Tibial artery (tissue), 4 donors: ENCODE measurements around the gene DARS2.

Source experiments
- DNase-seq, 2 donors: peaks; one replicate each; pipeline ENCODE4 v3.0.0-alpha.2; 2019
- H3K27ac ChIP-seq, 2 donors: fragments of 200-600 bp; sonication (generic) in 1 of 2; 1 replicate in 1 of 2; 2 replicates in 1 of 2; pipeline ENCODE4 v1.5.1; 2018 to 2019; ENCODE audit warnings: mild to moderate bottlenecking in 1 of 2
- H3K27me3 ChIP-seq, 2 donors: fragments of 200-600 bp; sonication (generic) in 1 of 2; one replicate each; pipeline versions ENCODE4 v1.5.1 to v1.6.0; 2016 to 2019
- H3K36me3 ChIP-seq, 3 donors: fragments of 200-600 bp; sonication (generic) in 2 of 3; one replicate each; pipeline ENCODE4 v1.5.1; 2016 to 2019; ENCODE audit warnings: mild to moderate bottlenecking in 2 of 3
- H3K4me1 ChIP-seq, 4 donors: fragments of 200-600 bp; sonication (generic) in 2 of 4; 1 replicate in 3 of 4; 2 replicates in 1 of 4; pipeline ENCODE4 v1.5.1; 2016 to 2019
- H3K4me3 ChIP-seq, 2 donors: fragments of 200-600 bp; sonication (generic) in 1 of 2; 1 replicate in 1 of 2; 2 replicates in 1 of 2; pipeline ENCODE4 v1.5.1; 2018 to 2019; ENCODE audit warnings: mild to moderate bottlenecking in 2 of 2
- H3K9me3 ChIP-seq, 3 donors: fragments of 200-600 bp; sonication (generic) in 1 of 3; one replicate each; pipeline ENCODE4 v1.5.1; 2016 to 2019
- intact Hi-C: fragments of 100-400 bp; cut with DNase I; formaldehyde crosslinking; loops from one replicate; pipeline ENCODE4 v1.15.0; 2023; ENCODE audit warnings: low total_unique reads
- TF ChIP-seq, protein P1 (sequence below), 2 experiments: fragments of 200-600 bp in 1 of 2; fragments of 450-650 bp in 1 of 2; IDR thresholded peaks; one replicate each; pipeline ENCODE4 v1.5.1; 2017 to 2019; ENCODE audit warnings: antibody characterized with exemption in 2 of 2, mild to moderate bottlenecking in 1 of 2, moderate library complexity in 1 of 2

Gene DARS2

DNA sequence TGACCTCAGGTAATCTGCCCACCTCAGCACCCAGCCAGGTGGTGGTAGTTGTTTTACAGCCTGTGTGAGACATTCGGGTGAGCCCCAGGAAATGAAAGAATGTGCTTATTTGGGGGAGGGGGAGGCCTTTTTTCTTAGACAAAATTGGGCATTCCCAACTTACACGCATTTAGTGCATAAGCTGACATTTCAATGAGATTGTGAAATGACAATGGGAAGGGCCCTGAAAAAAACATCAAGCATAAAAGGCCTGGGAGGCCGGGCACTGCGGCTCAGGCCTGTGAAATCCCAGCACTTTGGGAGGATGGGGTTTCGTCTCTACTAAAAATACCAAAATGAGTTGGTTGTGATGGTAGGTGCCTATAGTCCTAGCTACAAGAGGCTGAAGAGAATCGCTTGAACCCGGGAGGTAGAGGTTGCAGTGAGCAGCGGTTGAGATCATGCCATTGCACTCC is 38.3 kb downstream of the DARS2 start:
- H3K9me3 ChIP-seq, result no peaks in the 10 kb centered on the region
- H3K36me3 ChIP-seq, result peaks cover 40 to 80% (median 74%) of the 10 kb centered on the region in 3 donors
- H3K4me1 ChIP-seq, result peaks cover 0 to 18% (median 8%) of the 10 kb centered on the region in 4 donors
- intact Hi-C loops, result loop anchor here (10.0 kb wide), 1 partner anchor 162 kb away; the partner anchor contains the start of gene RC3H1
- H3K4me3 ChIP-seq, result no peak overlapping the region
- H3K27me3 ChIP-seq, result no peaks in the 10 kb centered on the region
- H3K27ac ChIP-seq, result no peak overlapping the region
- DNase-seq, result no peak
- TF ChIP-seq, protein P1, sequence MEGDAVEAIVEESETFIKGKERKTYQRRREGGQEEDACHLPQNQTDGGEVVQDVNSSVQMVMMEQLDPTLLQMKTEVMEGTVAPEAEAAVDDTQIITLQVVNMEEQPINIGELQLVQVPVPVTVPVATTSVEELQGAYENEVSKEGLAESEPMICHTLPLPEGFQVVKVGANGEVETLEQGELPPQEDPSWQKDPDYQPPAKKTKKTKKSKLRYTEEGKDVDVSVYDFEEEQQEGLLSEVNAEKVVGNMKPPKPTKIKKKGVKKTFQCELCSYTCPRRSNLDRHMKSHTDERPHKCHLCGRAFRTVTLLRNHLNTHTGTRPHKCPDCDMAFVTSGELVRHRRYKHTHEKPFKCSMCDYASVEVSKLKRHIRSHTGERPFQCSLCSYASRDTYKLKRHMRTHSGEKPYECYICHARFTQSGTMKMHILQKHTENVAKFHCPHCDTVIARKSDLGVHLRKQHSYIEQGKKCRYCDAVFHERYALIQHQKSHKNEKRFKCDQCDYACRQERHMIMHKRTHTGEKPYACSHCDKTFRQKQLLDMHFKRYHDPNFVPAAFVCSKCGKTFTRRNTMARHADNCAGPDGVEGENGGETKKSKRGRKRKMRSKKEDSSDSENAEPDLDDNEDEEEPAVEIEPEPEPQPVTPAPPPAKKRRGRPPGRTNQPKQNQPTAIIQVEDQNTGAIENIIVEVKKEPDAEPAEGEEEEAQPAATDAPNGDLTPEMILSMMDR (IDR thresholded peaks at IDR 0.05), result no peak

DNA sequence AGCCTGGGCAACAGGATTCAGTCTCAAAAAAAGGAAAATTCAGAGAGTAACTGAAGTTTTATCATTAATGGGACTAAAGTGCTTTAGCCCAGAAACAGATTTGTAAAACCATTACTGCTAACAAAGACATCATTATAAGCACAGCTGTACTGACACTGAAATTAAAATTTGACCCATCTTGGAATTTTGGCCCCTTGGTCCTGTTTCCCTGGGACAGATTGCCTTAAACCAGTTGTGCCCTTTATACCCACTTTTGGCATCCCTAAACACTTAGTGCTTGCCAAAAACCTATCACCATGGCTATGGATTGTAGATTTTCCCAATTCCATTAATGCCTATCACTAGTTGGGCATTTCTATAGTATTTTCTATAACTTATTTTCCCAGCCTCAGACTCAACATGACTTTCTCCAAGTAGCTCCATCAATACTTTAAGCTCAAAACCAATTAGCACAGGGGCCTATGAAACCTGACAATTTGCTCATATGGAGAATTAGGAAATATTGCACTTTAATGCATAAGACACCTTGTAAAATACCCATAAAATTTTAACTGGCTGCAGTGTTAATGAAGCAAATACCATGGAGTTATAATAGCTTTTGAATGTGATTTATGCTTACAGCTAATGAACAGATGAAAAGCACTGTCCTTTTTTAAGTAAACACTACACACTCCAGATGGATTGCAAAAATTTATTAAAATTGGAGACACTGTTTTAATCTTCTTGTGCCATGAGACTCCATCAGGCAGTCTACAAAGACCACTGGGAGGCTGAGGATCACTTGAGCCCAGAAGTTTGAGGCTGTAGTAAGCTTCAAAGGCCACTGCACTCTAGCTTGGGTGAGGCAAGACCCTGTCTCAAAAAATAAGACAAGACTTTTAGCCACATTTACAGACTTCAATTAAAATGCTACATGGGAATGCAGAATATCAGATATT is 39.0 kb downstream of the DARS2 start:
- intact Hi-C loops, result loop anchor here (10.0 kb wide), 1 partner anchor 161 kb away; the partner anchor contains the start of gene RC3H1
- Histone ChIP-seq H3K36me3 (peaks cover 39 to 74% (median 67%) of the 10 kb centered on the region in 3 donors), H3K9me3 (no peaks in the 10 kb centered on the region), H3K27ac (no peak overlapping the region), H3K4me3 (no peak overlapping the region), H3K27me3 (no peaks in the 10 kb centered on the region), H3K4me1 (peaks cover 0 to 18% (median 8%) of the 10 kb centered on the region in 4 donors)
- no peak for DNase-seq
- TF ChIP-seq, protein P1 (IDR thresholded peaks at IDR 0.05), result no peak

DNA sequence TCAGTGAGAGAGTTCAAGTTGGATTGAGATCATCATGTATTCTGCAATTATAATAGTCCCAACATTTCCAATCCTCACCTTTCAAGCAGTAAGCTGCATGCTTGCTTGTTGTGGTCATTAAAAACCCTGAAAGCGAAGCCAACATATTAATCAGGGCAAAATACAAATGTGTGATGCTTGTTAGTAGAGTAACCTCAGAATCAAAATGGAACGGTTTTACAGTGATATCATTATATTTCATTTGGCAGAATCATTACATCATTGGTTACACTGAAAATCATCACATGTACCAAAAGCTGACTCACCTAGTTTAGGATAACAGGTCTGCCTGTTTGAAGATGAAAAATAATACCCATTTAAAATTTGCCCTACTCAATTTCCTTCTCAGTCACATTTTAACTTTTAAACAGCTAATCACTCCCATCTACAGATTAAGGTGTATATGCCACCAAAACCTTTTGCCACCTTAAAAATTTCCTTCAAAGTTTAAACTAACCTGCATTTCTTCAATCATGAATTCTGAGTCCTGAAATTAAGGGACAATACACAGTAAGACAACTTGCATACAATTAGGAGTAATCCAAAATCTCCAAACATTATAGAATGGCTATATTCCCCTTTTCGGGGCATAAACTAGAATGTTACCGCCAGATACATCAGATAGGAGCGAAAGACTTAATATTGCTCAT is 39.9 kb downstream of the DARS2 start:
- Histone ChIP-seq H3K36me3 (peaks cover 30 to 65% (median 61%) of the 10 kb centered on the region in 3 donors), H3K27ac (no peak overlapping the region), H3K4me3 (no peak overlapping the region), H3K4me1 (peaks cover 0 to 23% (median 8%) of the 10 kb centered on the region in 4 donors), H3K27me3 (no peaks in the 10 kb centered on the region), H3K9me3 (no peaks in the 10 kb centered on the region)
- intact Hi-C loops, result loop anchor here (10.0 kb wide), 1 partner anchor 160 kb away; the partner anchor contains the start of gene RC3H1
- TF ChIP-seq, protein P1 (IDR thresholded peaks at IDR 0.05), result no peak
- no peak for DNase-seq

DNA sequence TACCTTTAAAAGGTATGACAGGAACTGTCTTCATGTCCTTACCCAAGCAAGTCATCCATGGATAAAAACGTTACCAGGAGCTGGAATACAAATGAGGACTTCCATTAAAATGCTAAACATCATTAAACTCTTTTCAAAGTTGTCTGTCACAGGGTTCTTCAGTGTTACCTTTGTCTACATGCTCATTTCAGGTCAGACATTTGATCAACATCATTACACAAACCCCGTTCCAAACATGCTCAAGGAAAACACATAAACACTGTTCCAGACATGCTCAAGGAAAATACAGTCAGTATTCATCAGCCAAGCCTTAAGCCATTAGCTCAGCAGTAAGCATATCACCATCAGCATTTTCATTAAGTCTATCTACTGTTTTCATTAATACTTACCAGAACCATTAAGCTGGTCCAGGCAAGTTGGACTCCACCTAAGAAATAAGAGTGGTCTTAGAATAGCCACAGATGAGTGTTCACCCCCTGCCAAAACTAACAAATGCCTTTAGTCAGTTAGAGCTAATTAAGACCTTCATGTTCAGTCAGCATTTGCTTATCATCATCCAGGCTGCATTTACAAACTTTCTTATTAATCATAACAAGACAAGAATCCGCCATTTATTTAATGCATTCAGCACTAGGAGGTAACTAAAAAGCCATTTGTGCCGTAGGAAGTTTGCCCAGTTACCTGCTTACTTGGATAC is 41.1 kb downstream of the DARS2 start:
- TF ChIP-seq, protein P1 (IDR thresholded peaks at IDR 0.05), result no peak
- DNase-seq, result no peak
- Histone ChIP-seq H3K9me3 (no peaks in the 10 kb centered on the region), H3K4me1 (peaks cover 0 to 29% (median 8%) of the 10 kb centered on the region in 4 donors), H3K36me3 (peaks cover 27 to 58% (median 51%) of the 10 kb centered on the region in 3 donors), H3K4me3 (no peak overlapping the region), H3K27ac (peak overlapping the region in 1 of 2 donors; percentile 94), H3K27me3 (no peaks in the 10 kb centered on the region)
- intact Hi-C loops, result loop anchor here (5.0 to 10.0 kb wide), 2 partner anchors 38 to 159 kb away; partner anchors contain the start of gene RC3H1
